Tibial artery (tissue), 4 donors: Measurements from ENCODE around the gene ARHGEF7.

ENCODE experiments used
- DNase-seq, 2 donors: peaks; one replicate each; pipeline ENCODE4 v3.0.0-alpha.2; 2019
- H3K27ac ChIP-seq, 2 donors: fragments of 200-600 bp; sonication (generic) in 1 of 2; 1 replicate in 1 of 2; 2 replicates in 1 of 2; pipeline ENCODE4 v1.5.1; 2018 to 2019; ENCODE audit warnings: mild to moderate bottlenecking in 1 of 2
- H3K27me3 ChIP-seq, 2 donors: fragments of 200-600 bp; sonication (generic) in 1 of 2; one replicate each; pipeline versions ENCODE4 v1.5.1 to v1.6.0; 2016 to 2019
- H3K36me3 ChIP-seq, 3 donors: fragments of 200-600 bp; sonication (generic) in 2 of 3; one replicate each; pipeline ENCODE4 v1.5.1; 2016 to 2019; ENCODE audit warnings: mild to moderate bottlenecking in 2 of 3
- H3K4me1 ChIP-seq, 4 donors: fragments of 200-600 bp; sonication (generic) in 2 of 4; 1 replicate in 3 of 4; 2 replicates in 1 of 4; pipeline ENCODE4 v1.5.1; 2016 to 2019
- H3K4me3 ChIP-seq, 2 donors: fragments of 200-600 bp; sonication (generic) in 1 of 2; 1 replicate in 1 of 2; 2 replicates in 1 of 2; pipeline ENCODE4 v1.5.1; 2018 to 2019; ENCODE audit warnings: mild to moderate bottlenecking in 2 of 2
- H3K9me3 ChIP-seq, 3 donors: fragments of 200-600 bp; sonication (generic) in 1 of 3; one replicate each; pipeline ENCODE4 v1.5.1; 2016 to 2019
- CTCF ChIP-seq, 2 experiments: fragments of 200-600 bp in 1 of 2; fragments of 450-650 bp in 1 of 2; IDR thresholded peaks; one replicate each; pipeline ENCODE4 v1.5.1; 2017 to 2019; ENCODE audit warnings: antibody characterized with exemption in 2 of 2, mild to moderate bottlenecking in 1 of 2, moderate library complexity in 1 of 2
- intact Hi-C: fragments of 100-400 bp; cut with DNase I; formaldehyde crosslinking; loops from one replicate; pipeline ENCODE4 v1.15.0; 2023; ENCODE audit warnings: low total_unique reads

The ARHGEF7 gene

GRCh38 chr13:111265006-111265700, 150.0 kb downstream of the ARHGEF7 start:
- Histone ChIP-seq H3K4me1 (peaks cover 0 to 12% (median 6%) of the 10 kb centered on the region in 4 donors), H3K9me3 (no peaks in the 10 kb centered on the region), H3K27ac (no peak overlapping the region), H3K36me3 (peaks cover 26 to 49% (median 33%) of the 10 kb centered on the region in 3 donors), H3K4me3 (no peak overlapping the region), H3K27me3 (no peaks in the 10 kb centered on the region)
- no peak for TF ChIP-seq CTCF (IDR thresholded peaks at IDR 0.05)
- no peak for DNase-seq
- intact Hi-C loops = no loop called here

- Histone ChIP-seq H3K4me1 (peaks cover 0 to 17% (median 11%) of the 10 kb centered on the region in 4 donors), H3K27me3 (no peaks in the 10 kb centered on the region), H3K27ac (no peak overlapping the region), H3K4me3 (no peak overlapping the region), H3K36me3 (peaks cover 26 to 49% (median 33%) of the 10 kb centered on the region in 3 donors), H3K9me3 (no peaks in the 10 kb centered on the region)
- intact Hi-C loops = no loop called here
- TF ChIP-seq CTCF (IDR thresholded peaks at IDR 0.05) = no peak
- no peak for DNase-seq
These were observed 150.6 kb downstream of the ARHGEF7 start for GRCh38 chr13:111265701-111266035.

GRCh38 chr13:111267205-111267604, 152.1 kb downstream of the ARHGEF7 start:
- Histone ChIP-seq H3K27ac (no peak overlapping the region), H3K36me3 (peaks cover 26 to 49% (median 33%) of the 10 kb centered on the region in 3 donors), H3K27me3 (no peaks in the 10 kb centered on the region), H3K4me1 (peaks cover 0 to 28% (median 21%) of the 10 kb centered on the region in 4 donors), H3K9me3 (no peaks in the 10 kb centered on the region), H3K4me3 (no peak overlapping the region)
- no peak for DNase-seq
- intact Hi-C loops = no loop called here
- TF ChIP-seq CTCF (IDR thresholded peaks at IDR 0.05) = no peak

DNA sequence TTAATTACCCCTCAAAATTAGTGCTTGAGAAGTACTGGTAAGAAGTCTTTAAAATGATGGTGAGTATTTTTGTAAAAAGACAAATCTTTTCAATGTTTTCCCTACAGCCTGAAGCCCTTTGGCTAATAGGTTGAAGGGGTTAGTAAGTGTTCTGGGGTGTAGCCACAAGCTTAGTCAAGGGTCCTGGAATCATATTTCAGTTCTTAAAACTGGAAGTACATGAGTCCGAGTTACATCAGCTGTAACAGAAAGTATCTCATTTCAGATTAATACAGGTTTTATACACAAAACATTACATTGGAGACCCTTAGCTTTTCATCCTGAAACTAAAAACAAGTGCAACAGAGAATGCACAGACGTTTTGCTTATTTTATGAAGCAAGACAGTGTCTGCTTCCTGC, 152.7 kb downstream of the ARHGEF7 start:
- Histone ChIP-seq H3K27ac (no peak overlapping the region), H3K27me3 (no peaks in the 10 kb centered on the region), H3K4me3 (no peak overlapping the region), H3K9me3 (no peaks in the 10 kb centered on the region), H3K36me3 (peaks cover 26 to 52% (median 33%) of the 10 kb centered on the region in 3 donors), H3K4me1 (peaks cover 0 to 34% (median 27%) of the 10 kb centered on the region in 4 donors)
- DNase-seq = no peak
- intact Hi-C loops = no loop called here
- no peak for TF ChIP-seq CTCF (IDR thresholded peaks at IDR 0.05)

DNA sequence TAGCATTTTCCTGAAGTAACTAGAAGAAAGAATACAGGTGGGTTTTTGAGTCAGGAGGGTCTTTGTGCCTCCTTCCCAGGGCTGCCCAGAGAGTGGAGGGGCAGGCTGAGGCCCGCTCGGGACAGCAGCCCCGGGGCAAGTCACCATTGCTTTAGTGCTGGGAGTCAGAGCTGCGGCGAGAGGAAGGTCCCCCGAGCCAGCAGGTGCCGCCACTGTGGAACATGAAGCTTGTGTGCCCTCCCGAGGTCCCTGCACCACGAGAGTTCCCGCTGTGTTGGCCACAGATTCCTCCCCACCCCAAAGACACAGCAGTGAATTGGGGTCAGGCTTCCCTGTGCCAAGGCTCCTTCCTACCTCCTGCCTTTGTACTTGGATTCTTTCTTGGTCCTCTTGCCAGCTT, 154.4 kb downstream of the ARHGEF7 start:
- Histone ChIP-seq H3K9me3 (no peaks in the 10 kb centered on the region), H3K4me3 (no peak overlapping the region), H3K4me1 (peaks cover 0 to 35% (median 27%) of the 10 kb centered on the region in 4 donors), H3K36me3 (peaks cover 32 to 63% (median 49%) of the 10 kb centered on the region in 3 donors), H3K27ac (peak overlapping the region; percentile 8 to 51), H3K27me3 (no peaks in the 10 kb centered on the region)
- no peak for TF ChIP-seq CTCF (IDR thresholded peaks at IDR 0.05)
- intact Hi-C loops = no loop called here
- DNase-seq = no peak
